ENCODE results near the gene PROX1.

PROX1 gene

DNA sequence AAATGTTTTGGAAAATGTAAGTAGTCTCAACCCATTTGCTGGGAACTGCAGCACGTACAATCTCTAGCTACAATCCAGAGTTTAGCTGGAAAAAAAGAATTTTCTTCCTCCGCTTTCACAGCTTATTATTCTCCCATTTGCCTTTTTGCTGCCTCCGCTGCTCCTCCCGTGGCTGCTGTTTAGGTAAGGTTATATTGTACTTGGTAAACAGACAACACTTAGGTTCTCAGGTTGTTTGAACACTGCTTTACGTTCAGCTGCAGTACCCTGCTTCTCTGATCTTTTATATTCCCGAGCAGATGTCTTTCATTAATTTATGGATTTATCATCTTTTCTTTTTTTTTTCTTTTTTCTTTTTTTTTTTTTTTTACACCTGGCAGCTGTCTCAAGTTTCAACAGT lies 14.3 kb downstream of the PROX1 start:
- Histone ChIP-seq H3K27ac (ENCODE audit: low read depth, low read length, severe bottlenecking) (no peak overlapping the region), H3K4me1 (ENCODE audit: control insufficient read depth, insufficient read depth, low read length, poor library complexity, severe bottlenecking) (peaks cover 6% of the 10 kb centered on the region), H3K9me3 (ENCODE audit: control insufficient read depth, low read length) (no peaks in the 10 kb centered on the region), H3K4me3 (ENCODE audit: extremely low read depth, insufficient read depth, low read length, poor library complexity, severe bottlenecking) (no peak overlapping the region), H3K36me3 (ENCODE audit: control insufficient read depth, insufficient read depth, low read length) (peaks cover 17% of the 10 kb centered on the region)
- WGBS, 2 experiments (ENCODE audit: insufficient coverage in 2 of 2), result 78% methylated on average over 1 of the region's 6 CpGs; no CpG with 5 or more reads in 1 of the 2 experiments

DNA sequence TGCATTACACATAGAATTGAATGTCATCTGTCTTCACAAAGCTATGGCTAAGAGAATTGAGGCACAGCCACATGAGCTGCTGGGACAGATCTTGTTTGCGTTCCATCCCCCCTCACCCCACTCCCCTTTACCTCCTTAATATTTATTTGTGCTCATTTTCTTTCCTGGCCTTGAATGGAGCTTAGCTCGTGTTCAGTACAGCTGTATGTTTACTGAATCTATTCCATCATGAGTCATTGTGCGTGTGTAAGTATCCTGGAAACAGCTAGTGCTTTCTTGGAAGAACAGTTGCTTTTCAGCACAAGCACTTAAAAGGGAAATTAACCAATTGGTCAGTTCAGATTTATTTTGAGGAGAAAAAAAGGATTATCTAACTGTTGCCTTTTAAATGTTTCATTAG lies 14.7 kb downstream of the PROX1 start:
- WGBS, 2 experiments (ENCODE audit: insufficient coverage in 2 of 2), result 57% methylated on average over 1 of the region's 3 CpGs; no CpG with 5 or more reads in 1 of the 2 experiments
- Histone ChIP-seq H3K4me1 (ENCODE audit: control insufficient read depth, insufficient read depth, low read length, poor library complexity, severe bottlenecking) (peaks cover 6% of the 10 kb centered on the region), H3K4me3 (ENCODE audit: extremely low read depth, insufficient read depth, low read length, poor library complexity, severe bottlenecking) (no peak overlapping the region), H3K27ac (ENCODE audit: low read depth, low read length, severe bottlenecking) (no peak overlapping the region), H3K36me3 (ENCODE audit: control insufficient read depth, insufficient read depth, low read length) (peaks cover 13% of the 10 kb centered on the region), H3K9me3 (ENCODE audit: control insufficient read depth, low read length) (no peaks in the 10 kb centered on the region)

DNA sequence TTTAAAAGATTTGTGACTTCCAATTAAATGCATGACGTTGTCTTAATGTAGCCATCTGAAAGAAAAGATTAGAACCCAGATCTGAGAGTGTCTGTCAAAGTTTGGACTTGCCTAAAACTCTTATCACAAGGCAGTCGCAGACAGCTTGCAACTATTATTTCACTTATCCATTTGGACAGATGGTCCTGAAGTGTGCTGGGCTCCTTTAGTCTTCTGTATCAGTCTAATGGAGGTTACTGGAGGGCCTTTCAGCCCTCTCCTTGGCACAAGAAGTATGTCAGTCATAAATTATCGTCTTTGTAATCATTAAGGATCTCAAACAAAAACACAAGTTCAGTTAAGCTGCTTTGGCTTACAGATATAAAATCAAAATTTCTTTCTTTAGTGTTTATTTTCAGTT lies 15.5 kb downstream of the PROX1 start:
- no peaks in the 10 kb centered on the region for H3K9me3 ChIP-seq (ENCODE audit: control insufficient read depth, low read length)
- no peak overlapping the region for H3K27ac ChIP-seq (ENCODE audit: low read depth, low read length, severe bottlenecking)
- peaks cover 5% of the 10 kb centered on the region for H3K36me3 ChIP-seq (ENCODE audit: control insufficient read depth, insufficient read depth, low read length)
- WGBS, 2 experiments (ENCODE audit: insufficient coverage in 2 of 2), result 80 to 100% methylated on average over 1 of the region's 3 CpGs
- H3K4me1 ChIP-seq (ENCODE audit: control insufficient read depth, insufficient read depth, low read length, poor library complexity, severe bottlenecking), result peaks cover 6% of the 10 kb centered on the region
- no peak overlapping the region for H3K4me3 ChIP-seq (ENCODE audit: extremely low read depth, insufficient read depth, low read length, poor library complexity, severe bottlenecking)

DNA sequence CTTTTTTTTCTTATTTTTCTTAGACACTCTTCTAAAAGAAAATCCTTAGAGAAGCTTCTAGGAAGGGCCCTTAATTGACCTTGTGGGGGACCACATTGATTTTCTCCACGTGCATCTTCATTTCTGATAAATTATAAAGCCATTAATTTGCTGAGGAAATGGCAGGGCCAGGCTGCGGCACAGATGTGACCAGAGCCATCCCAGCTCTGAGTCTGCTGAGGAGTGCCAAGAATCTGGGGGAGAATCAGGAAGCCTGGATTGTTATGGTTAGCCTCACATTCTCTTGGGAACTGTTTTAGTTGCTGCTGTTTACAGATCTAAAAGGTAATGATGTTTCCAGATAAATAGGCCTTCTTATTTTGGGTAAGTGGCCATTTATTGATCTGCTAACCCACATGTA lies 16.2 kb downstream of the PROX1 start:
- Histone ChIP-seq H3K4me1 (ENCODE audit: control insufficient read depth, insufficient read depth, low read length, poor library complexity, severe bottlenecking) (peaks cover 6% of the 10 kb centered on the region), H3K9me3 (ENCODE audit: control insufficient read depth, low read length) (no peaks in the 10 kb centered on the region), H3K4me3 (ENCODE audit: extremely low read depth, insufficient read depth, low read length, poor library complexity, severe bottlenecking) (no peak overlapping the region), H3K27ac (ENCODE audit: low read depth, low read length, severe bottlenecking) (no peak overlapping the region), H3K36me3 (ENCODE audit: control insufficient read depth, insufficient read depth, low read length) (peaks cover 4% of the 10 kb centered on the region)
- 100% methylated on average over 1 of the region's 2 CpGs for WGBS, 2 experiments (ENCODE audit: insufficient coverage in 2 of 2)

DNA sequence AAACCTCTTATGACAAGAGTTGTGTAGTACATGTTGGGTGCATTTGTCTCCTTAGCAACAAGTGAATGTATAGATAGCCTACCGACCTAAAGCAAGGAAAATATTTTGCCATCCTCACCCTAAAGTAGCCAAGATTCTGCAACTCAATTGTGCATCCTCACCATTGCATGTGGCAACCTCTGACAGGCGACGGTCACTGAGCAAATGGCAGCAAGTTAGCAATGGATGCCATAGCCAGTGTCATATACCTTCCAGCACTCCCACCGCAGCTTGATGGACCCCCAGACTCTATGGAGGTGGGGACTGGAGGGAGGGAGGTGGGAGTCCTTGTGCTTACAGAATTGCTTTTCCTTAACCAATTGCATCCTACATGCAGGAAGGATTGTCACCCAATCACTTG lies 17.0 kb downstream of the PROX1 start:
- no peak overlapping the region for H3K4me3 ChIP-seq (ENCODE audit: extremely low read depth, insufficient read depth, low read length, poor library complexity, severe bottlenecking)
- peaks cover 4% of the 10 kb centered on the region for H3K36me3 ChIP-seq (ENCODE audit: control insufficient read depth, insufficient read depth, low read length)
- H3K27ac ChIP-seq (ENCODE audit: low read depth, low read length, severe bottlenecking), result no peak overlapping the region
- 100% methylated on average over 1 to 2 of the region's 4 CpGs for WGBS, 2 experiments (ENCODE audit: insufficient coverage in 2 of 2)
- peaks cover 6% of the 10 kb centered on the region for H3K4me1 ChIP-seq (ENCODE audit: control insufficient read depth, insufficient read depth, low read length, poor library complexity, severe bottlenecking)
- no peaks in the 10 kb centered on the region for H3K9me3 ChIP-seq (ENCODE audit: control insufficient read depth, low read length)

DNA sequence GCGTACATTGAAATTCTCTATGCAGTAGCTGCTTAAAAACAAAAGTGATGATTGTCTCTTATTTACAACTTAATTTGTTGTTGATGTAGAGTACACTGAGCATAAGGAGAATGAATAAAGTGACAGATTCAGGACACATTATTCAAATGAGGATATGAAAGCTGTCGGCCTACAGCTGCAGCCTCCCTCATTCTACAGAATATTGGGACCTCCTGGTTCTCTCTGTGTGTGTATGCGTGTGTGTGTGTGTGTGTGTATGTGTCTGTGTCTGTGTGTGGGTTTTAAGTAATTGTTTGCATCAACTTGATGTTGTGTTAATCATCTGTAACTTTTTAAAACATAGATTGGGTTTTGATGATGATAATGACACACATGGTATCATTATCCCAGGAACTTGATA lies 17.9 kb downstream of the PROX1 start:
- no peak overlapping the region for H3K27ac ChIP-seq (ENCODE audit: low read depth, low read length, severe bottlenecking)
- no peak overlapping the region for H3K4me3 ChIP-seq (ENCODE audit: extremely low read depth, insufficient read depth, low read length, poor library complexity, severe bottlenecking)
- H3K36me3 ChIP-seq (ENCODE audit: control insufficient read depth, insufficient read depth, low read length), result peaks cover 4% of the 10 kb centered on the region
- WGBS, 2 experiments (ENCODE audit: insufficient coverage in 2 of 2), result no CpG with 5 or more reads among the region's 3 CpGs
- no peaks in the 10 kb centered on the region for H3K9me3 ChIP-seq (ENCODE audit: control insufficient read depth, low read length)
- peaks cover 6% of the 10 kb centered on the region for H3K4me1 ChIP-seq (ENCODE audit: control insufficient read depth, insufficient read depth, low read length, poor library complexity, severe bottlenecking)

DNA sequence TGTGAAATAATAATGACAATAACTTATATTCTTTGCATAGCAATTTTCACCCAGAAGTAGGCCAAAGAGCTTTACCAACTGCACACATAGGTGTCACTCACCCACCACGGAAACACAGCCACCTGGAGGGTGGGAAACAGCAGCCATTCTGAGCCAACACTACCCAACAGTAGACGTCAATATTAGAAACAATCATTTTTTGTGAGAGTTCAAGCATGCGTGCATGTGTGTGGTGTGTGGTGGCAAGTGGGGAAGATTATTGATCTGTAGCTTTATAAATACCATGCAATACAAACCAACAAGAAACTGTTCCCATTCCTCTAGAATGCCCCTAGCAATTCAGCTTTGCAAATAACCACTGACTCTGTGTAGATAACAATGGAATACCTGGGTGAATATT lies 19.1 kb downstream of the PROX1 start:
- H3K27ac ChIP-seq (ENCODE audit: low read depth, low read length, severe bottlenecking), result no peak overlapping the region
- WGBS, 2 experiments (ENCODE audit: insufficient coverage in 2 of 2), result 60% methylated on average over 1 of the region's 3 CpGs; no CpG with 5 or more reads in 1 of the 2 experiments
- no peaks in the 10 kb centered on the region for H3K9me3 ChIP-seq (ENCODE audit: control insufficient read depth, low read length)
- H3K36me3 ChIP-seq (ENCODE audit: control insufficient read depth, insufficient read depth, low read length), result peaks cover 4% of the 10 kb centered on the region
- H3K4me1 ChIP-seq (ENCODE audit: control insufficient read depth, insufficient read depth, low read length, poor library complexity, severe bottlenecking), result peaks cover 6% of the 10 kb centered on the region
- H3K4me3 ChIP-seq (ENCODE audit: extremely low read depth, insufficient read depth, low read length, poor library complexity, severe bottlenecking), result no peak overlapping the region

DNA sequence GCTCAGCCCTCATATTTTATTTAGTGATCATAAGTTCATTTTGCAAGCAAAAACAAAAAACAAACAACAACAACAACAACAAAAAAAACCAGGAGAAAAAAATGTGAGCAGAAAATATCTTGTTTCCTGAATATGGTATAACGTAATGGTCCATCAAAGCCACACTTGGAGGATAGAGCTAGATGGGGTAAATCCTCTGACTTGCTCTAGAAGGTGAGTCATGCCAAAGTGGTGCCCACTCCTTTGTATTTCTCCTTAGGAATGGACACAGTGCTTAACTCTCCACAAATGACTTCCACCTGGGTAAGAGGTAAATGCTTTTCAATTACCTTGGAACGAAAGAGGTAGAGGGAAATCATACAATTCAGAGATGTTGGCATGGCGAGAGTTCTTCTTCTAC lies 20.6 kb downstream of the PROX1 start:
- 86 to 100% methylated on average over 1 to 3 of the region's 3 CpGs for WGBS, 2 experiments (ENCODE audit: insufficient coverage in 2 of 2)
- no peak overlapping the region for H3K4me3 ChIP-seq (ENCODE audit: extremely low read depth, insufficient read depth, low read length, poor library complexity, severe bottlenecking)
- H3K4me1 ChIP-seq (ENCODE audit: control insufficient read depth, insufficient read depth, low read length, poor library complexity, severe bottlenecking), result no peaks in the 10 kb centered on the region
- peaks cover 12% of the 10 kb centered on the region for H3K36me3 ChIP-seq (ENCODE audit: control insufficient read depth, insufficient read depth, low read length)
- no peak overlapping the region for H3K27ac ChIP-seq (ENCODE audit: low read depth, low read length, severe bottlenecking)
- H3K9me3 ChIP-seq (ENCODE audit: control insufficient read depth, low read length), result no peaks in the 10 kb centered on the region

DNA sequence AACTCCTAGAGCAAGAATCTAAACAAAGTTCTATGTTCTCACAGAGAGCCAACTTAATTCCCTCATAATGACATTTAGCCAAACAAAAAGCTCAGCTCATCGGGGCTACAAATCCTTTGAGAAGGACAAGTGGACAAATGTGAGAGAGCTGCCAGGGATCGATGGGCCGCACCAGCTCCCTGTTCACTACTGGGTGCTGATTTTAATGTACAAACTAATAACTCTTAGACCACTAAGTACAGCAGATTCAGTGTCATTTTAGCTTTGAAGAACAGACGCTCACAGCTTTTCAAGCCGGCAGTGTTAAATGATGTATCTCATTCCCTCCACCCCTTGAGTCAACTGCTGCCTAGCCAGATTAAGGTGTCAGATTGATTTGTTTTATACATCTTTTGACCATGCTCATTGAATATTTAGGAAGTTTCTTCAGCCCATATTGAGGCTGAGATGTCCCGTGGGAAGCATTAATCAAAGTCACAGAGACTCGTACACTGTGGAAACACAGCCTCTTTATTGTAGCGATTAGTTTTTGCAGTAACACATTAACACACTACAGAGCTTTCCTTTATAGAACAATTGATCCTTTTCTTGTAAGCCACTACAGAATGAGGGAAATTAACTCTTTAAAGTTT lies 21.1 kb downstream of the PROX1 start:
- Histone ChIP-seq H3K36me3 (ENCODE audit: control insufficient read depth, insufficient read depth, low read length) (peaks cover 18% of the 10 kb centered on the region), H3K9me3 (ENCODE audit: control insufficient read depth, low read length) (no peaks in the 10 kb centered on the region), H3K27ac (ENCODE audit: low read depth, low read length, severe bottlenecking) (no peak overlapping the region), H3K4me1 (ENCODE audit: control insufficient read depth, insufficient read depth, low read length, poor library complexity, severe bottlenecking) (no peaks in the 10 kb centered on the region), H3K4me3 (ENCODE audit: extremely low read depth, insufficient read depth, low read length, poor library complexity, severe bottlenecking) (no peak overlapping the region)
- WGBS, 2 experiments (ENCODE audit: insufficient coverage in 2 of 2), result 88 to 93% methylated on average over 2 to 5 of the region's 8 CpGs

DNA sequence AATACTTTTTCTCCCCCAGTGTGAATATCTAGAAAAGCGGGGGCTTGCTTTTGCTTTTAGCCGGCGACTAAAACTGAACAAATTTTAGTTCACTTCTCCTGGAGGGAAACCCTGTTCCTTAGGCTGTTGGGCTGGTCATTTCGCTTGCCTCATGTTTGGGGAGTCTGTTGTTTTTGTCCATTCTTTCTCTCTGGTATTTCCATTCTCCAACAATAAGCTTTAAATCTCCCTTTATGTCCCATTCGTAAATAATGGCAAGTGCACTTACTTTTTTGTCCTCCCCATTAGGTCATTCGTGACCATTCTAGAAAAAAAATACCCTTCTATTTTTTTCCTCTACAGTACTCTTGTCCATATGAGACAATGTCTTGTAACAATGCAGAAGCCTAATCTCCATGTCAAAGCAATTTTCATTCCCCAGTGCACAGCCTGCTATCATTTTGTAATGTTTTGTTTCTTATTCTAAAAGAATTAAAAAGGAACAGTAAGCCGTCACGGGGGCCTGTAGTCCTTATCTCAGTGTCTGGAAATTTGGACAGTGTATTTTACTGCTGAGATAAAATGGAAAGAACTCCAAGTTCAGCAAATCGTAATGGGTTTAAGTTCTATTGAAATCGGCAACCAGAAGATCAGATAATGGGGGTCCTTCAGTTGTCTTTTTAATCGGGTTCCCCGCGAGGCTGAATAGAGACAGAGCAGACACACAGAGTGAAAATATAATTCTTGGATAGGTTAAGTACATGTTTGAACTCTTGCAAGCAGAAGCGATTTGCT lies 21.8 kb downstream of the PROX1 start:
- H3K9me3 ChIP-seq (ENCODE audit: control insufficient read depth, low read length), result no peaks in the 10 kb centered on the region
- 95 to 96% methylated on average over 8 to 14 of the region's 14 CpGs for WGBS, 2 experiments (ENCODE audit: insufficient coverage in 2 of 2)
- H3K36me3 ChIP-seq (ENCODE audit: control insufficient read depth, insufficient read depth, low read length), result peaks cover 20% of the 10 kb centered on the region
- no peaks in the 10 kb centered on the region for H3K4me1 ChIP-seq (ENCODE audit: control insufficient read depth, insufficient read depth, low read length, poor library complexity, severe bottlenecking)
- no peak overlapping the region for H3K4me3 ChIP-seq (ENCODE audit: extremely low read depth, insufficient read depth, low read length, poor library complexity, severe bottlenecking)
- H3K27ac ChIP-seq (ENCODE audit: low read depth, low read length, severe bottlenecking), result no peak overlapping the region

DNA sequence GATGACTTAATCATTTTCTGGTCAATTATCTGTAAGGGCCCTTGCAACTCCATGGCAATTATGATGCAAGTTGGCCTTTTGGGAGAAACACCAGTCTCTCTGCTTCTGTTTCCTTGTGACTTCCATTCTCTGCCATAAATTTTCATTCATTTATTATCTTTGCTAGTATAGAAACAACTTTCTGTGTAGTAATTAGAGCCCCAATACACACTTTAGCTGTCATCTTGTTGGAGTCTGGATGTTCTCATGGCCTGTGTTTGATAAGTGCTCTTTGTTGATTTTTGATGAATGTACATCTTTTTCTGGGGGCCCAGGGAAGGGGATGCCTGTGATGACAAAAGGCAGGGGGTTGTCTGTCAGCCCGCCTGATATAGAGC lies 22.4 kb downstream of the PROX1 start:
- no peak overlapping the region for H3K27ac ChIP-seq (ENCODE audit: low read depth, low read length, severe bottlenecking)
- H3K4me1 ChIP-seq (ENCODE audit: control insufficient read depth, insufficient read depth, low read length, poor library complexity, severe bottlenecking), result no peaks in the 10 kb centered on the region
- H3K36me3 ChIP-seq (ENCODE audit: control insufficient read depth, insufficient read depth, low read length), result peaks cover 17% of the 10 kb centered on the region
- WGBS, 2 experiments (ENCODE audit: insufficient coverage in 2 of 2), result 77 to 100% methylated on average over 1 of the region's 1 CpG
- H3K9me3 ChIP-seq (ENCODE audit: control insufficient read depth, low read length), result no peaks in the 10 kb centered on the region
- no peak overlapping the region for H3K4me3 ChIP-seq (ENCODE audit: extremely low read depth, insufficient read depth, low read length, poor library complexity, severe bottlenecking)

All from mesodermal cell (in vitro differentiated cells).